ENCODE data around the gene AIMP1. TPM values are rescaled to one million over a fixed set of nuclear protein-coding genes. Genes with fewer than 3 reads are reported as not detected.

AIMP1 gene
- total and polyA plus RNA-seq, 10 of the 15 experiments (the other 5 are each of a cell fraction or from before 2014, with no cell fraction given), result 18.6 to 131 (median 56.5) TPM

GRCh38 chr4:106287353-106287969 lies 28.9 kb upstream of the AIMP1 start:
- BruUV-seq (replicated peaks), result no TSS peak
- TF ChIP-seq ZNF217 (IDR thresholded peaks at IDR 0.05) (no peak), ZBTB11 (CRISPR knock-in tag; IDR thresholded peaks at IDR 0.05) (no peak), POU2F2 (IDR thresholded peaks at IDR 0.05; ENCODE audit: borderline replicate concordance, low read depth, low read length) (no peak), HDAC6 (IDR thresholded peaks at IDR 0.05; ENCODE audit: unreplicated experiment) (no peak), GATAD2B (conservative IDR thresholded peaks at IDR 0.05; ENCODE audit: low read depth) (no peak), BCL3 (IDR thresholded peaks at IDR 0.05; ENCODE audit: borderline replicate concordance, insufficient read depth, low read depth, low read length, poor library complexity, severe bottlenecking) (no peak), NBN (IDR thresholded peaks at IDR 0.05) (no peak), ZSCAN29 (IDR thresholded peaks at IDR 0.05) (no peak), MEF2B (IDR thresholded peaks at IDR 0.05; ENCODE audit: partially characterized antibody, poor library complexity, severe bottlenecking) (no peak), SUPT20H (IDR thresholded peaks at IDR 0.05; ENCODE audit: borderline replicate concordance, control insufficient read depth, low read depth, low read length) (no peak), ETV6 (conservative IDR thresholded peaks at IDR 0.05 in 1 of 2, IDR thresholded peaks at IDR 0.05 in 1 of 2; ENCODE audit: borderline replicate concordance in 1 of 2, low read depth in 1 of 2) (no peak), PAX5 (IDR thresholded peaks at IDR 0.05; ENCODE audit: borderline replicate concordance, low read depth, low read length) (no peak), RELB (IDR thresholded peaks at IDR 0.05; ENCODE audit: low read depth) (no peak)

More at GRCh38 chr4:106287353-106287969, 28.9 kb upstream of the AIMP1 start:
- no peak for DNase-seq (ENCODE audit: low read depth, low spot score)
- in situ Hi-C loops (cut with MboI) (no loop called here), intact Hi-C loops (cut with micrococcal nuclease; ENCODE audit: unreplicated experiment) (no loop called here)
- Histone ChIP-seq H3K36me3 (ENCODE audit: control insufficient read depth in 2 of 2, insufficient read depth in 2 of 2, low read length in 1 of 2) (peaks cover 0 to 9% of the 10 kb centered on the region in 2 experiments; a peak in 2 of 4 replicates), H3K4me3 (no peak overlapping the region), H3K79me2 (ENCODE audit: control insufficient read depth, insufficient read depth, low read length) (no peaks in the 10 kb centered on the region), H2AFZ (ENCODE audit: control insufficient read depth, low read depth, low read length) (no peak overlapping the region), H3K9me3 (replicated peaks; ENCODE audit: control insufficient read depth, insufficient read depth, low read length) (no peaks in the 10 kb centered on the region), H3K4me2 (ENCODE audit: control insufficient read depth, insufficient read depth) (no peak overlapping the region), H4K20me1 (ENCODE audit: control insufficient read depth, insufficient read depth) (no peaks in the 10 kb centered on the region), H3K27ac (ENCODE audit: control insufficient read depth, insufficient read depth) (no peak overlapping the region), H3K4me1 (ENCODE audit: control insufficient read depth, insufficient read depth, low read length) (no peaks in the 10 kb centered on the region), H3K9ac (ENCODE audit: control insufficient read depth, insufficient read depth, low read length) (no peak overlapping the region), H3K27me3 (replicated peaks in 1 of 2; ENCODE audit: control insufficient read depth in 2 of 2, insufficient read depth in 2 of 2, low read length in 1 of 2) (no peaks in the 10 kb centered on the region)
- no peak for ATAC-seq
- ChIA-PET POLR2A (no interaction called here), CTCF (interaction anchor here (0.9 kb wide), 1 partner anchor 51 kb away, joined by 3 read pairs; no protein-coding TSS in a partner anchor), RAD21 (ENCODE audit: unreplicated experiment) (no interaction called here), SMC1A (ENCODE audit: uncharacterized antibody, unreplicated experiment) (interaction anchor here (0.8 to 1.7 kb wide), 2 partner anchors 12 to 14 kb away, joined by 3 to 4 read pairs; no protein-coding TSS in a partner anchor)
- FAIRE-seq, result no peak
